ENCODE measurements around the gene GSTCD.
"Not testable (repeated sequence)": the region's sequence is repeated elsewhere in the genome, so short reads cannot be mapped to it uniquely, and the experiment has no call there.

GSTCD gene

GRCh38 chr4:105807496-105807895, 98.9 kb downstream of the GSTCD start:
- DNase-seq (ENCODE audit: low spot score) = peak; percentile 3

GRCh38 chr4:105808030-105808749, 99.6 kb downstream of the GSTCD start:
- DNase-seq (ENCODE audit: low spot score) = no peak

- peak; percentile 5 for DNase-seq (ENCODE audit: low spot score)
Measured at GRCh38 chr4:105808750-105809041, 100.1 kb downstream of the GSTCD start.

- DNase-seq (ENCODE audit: low spot score) = no peak
Measured at GRCh38 chr4:105815701-105816100, 107.1 kb downstream of the GSTCD start.

GRCh38 chr4:105822061-105822460, 113.5 kb downstream of the GSTCD start:
- DNase-seq (ENCODE audit: low spot score) = no peak

- DNase-seq (ENCODE audit: low spot score) = no peak
Measured at GRCh38 chr4:105828074-105828473, 119.5 kb downstream of the GSTCD start.

- no peak for DNase-seq (ENCODE audit: low spot score)
Measured at GRCh38 chr4:105831189-105831588, 122.6 kb downstream of the GSTCD start.

- no peak for DNase-seq (ENCODE audit: low spot score)
Measured at GRCh38 chr4:105835177-105835576, 126.6 kb downstream of the GSTCD start.

- no peak for DNase-seq (ENCODE audit: low spot score)
Measured at GRCh38 chr4:105836537-105836936, 128.0 kb downstream of the GSTCD start.

- DNase-seq (ENCODE audit: low spot score) = no peak
Measured at GRCh38 chr4:105837037-105837436, 128.5 kb downstream of the GSTCD start.

GRCh38 chr4:105838082-105838481, 129.5 kb downstream of the GSTCD start:
- no peak for DNase-seq (ENCODE audit: low spot score)

- DNase-seq (ENCODE audit: low spot score) = no peak
Measured at GRCh38 chr4:105840426-105841174, 132.0 kb downstream of the GSTCD start.

- DNase-seq (ENCODE audit: low spot score) = no peak
Measured at GRCh38 chr4:105843941-105844340, 135.4 kb downstream of the GSTCD start.

- no peak for DNase-seq (ENCODE audit: low spot score)
Measured at GRCh38 chr4:105845559-105845958, 137.0 kb downstream of the GSTCD start.

- DNase-seq (ENCODE audit: low spot score) = not testable (repeated sequence)
Measured at GRCh38 chr4:105848359-105848758, 139.8 kb downstream of the GSTCD start.

- no peak for DNase-seq (ENCODE audit: low spot score)
Measured at GRCh38 chr4:105851196-105851595, 142.6 kb downstream of the GSTCD start.

GRCh38 chr4:105852230-105852629, 143.6 kb downstream of the GSTCD start:
- not testable (repeated sequence) for DNase-seq (ENCODE audit: low spot score)

GRCh38 chr4:105858466-105859040, 150.0 kb downstream of the GSTCD start:
- no peak for DNase-seq (ENCODE audit: low spot score)

GRCh38 chr4:105859233-105859632, 150.6 kb downstream of the GSTCD start:
- DNase-seq (ENCODE audit: low spot score) = no peak

GRCh38 chr4:105870963-105871362, 162.4 kb downstream of the GSTCD start:
- no peak for DNase-seq (ENCODE audit: low spot score)

- no peak for DNase-seq (ENCODE audit: low spot score)
Measured at GRCh38 chr4:105871997-105872396, 163.4 kb downstream of the GSTCD start.

GRCh38 chr4:105875233-105875632, 166.6 kb downstream of the GSTCD start:
- DNase-seq (ENCODE audit: low spot score) = no peak

GRCh38 chr4:105878668-105879067, 170.1 kb downstream of the GSTCD start:
- DNase-seq (ENCODE audit: low spot score) = no peak
